AG09319 (cell line): Measurements from ENCODE around the gene SH3PXD2A.

Experiments used
- DNase-seq: peaks from one replicate; pipeline ENCODE4 v3.0.0-alpha.2; 2010; ENCODE audit warnings: low read depth; ENCODE audit errors: extremely low read depth
- CTCF ChIP-seq: IDR thresholded peaks from 2 replicates; pipeline ENCODE4 v1.5.1; 2011; ENCODE audit warnings: low read depth, mild to moderate bottlenecking, inconsistent platforms, low read length, moderate library complexity

The SH3PXD2A gene

GRCh38 chr10:103580430-103580829 is 274.9 kb downstream of the SH3PXD2A start:
- DNase-seq = no peak
- TF ChIP-seq CTCF = no peak

- DNase-seq = no peak
- TF ChIP-seq CTCF = no peak
These were observed 275.4 kb downstream of the SH3PXD2A start for GRCh38 chr10:103580011-103580410.

GRCh38 chr10:103578782-103579382 is 276.5 kb downstream of the SH3PXD2A start:
- no peak for DNase-seq
- no peak for TF ChIP-seq CTCF

- no peak for TF ChIP-seq CTCF
- no peak for DNase-seq
These were observed 278.5 kb downstream of the SH3PXD2A start for GRCh38 chr10:103576862-103577261.

- no peak for TF ChIP-seq CTCF
- no peak for DNase-seq
These were observed 279.3 kb downstream of the SH3PXD2A start for GRCh38 chr10:103576076-103576471.

- DNase-seq = no peak
- no peak for TF ChIP-seq CTCF
These were observed 279.8 kb downstream of the SH3PXD2A start for GRCh38 chr10:103575416-103576075.
